GM21528 (cell line): ENCODE measurements around the gene PATE3.

ENCODE experiments used
- ATAC-seq: cut with Tn5 transposase; IDR thresholded peaks from one replicate; pipeline ENCODE4 v1.9.1; 2021; ENCODE audit warnings: mild to moderate bottlenecking, moderate library complexity; ENCODE audit not compliant: unreplicated experiment, low FRiP score

PATE3 gene

GRCh38 chr11:125835748-125836147 lies 47.8 kb downstream of the PATE3 start:
- no peak for ATAC-seq
